GM12873 (cell line): ENCODE measurements around the gene PHLDB2.

Experiments used
- CTCF ChIP-seq: IDR thresholded peaks from 2 replicates; pipeline ENCODE4 v1.5.1; 2012; ENCODE audit warnings: low read depth, mild to moderate bottlenecking, moderate library complexity, low read length, control low read depth; ENCODE audit not compliant: insufficient read depth; ENCODE audit errors: missing control alignments

Gene PHLDB2

GRCh38 chr3:111980716-111981456, 121.8 kb downstream of the PHLDB2 start:
- TF ChIP-seq CTCF = no peak

GRCh38 chr3:111981457-111981763, 122.3 kb downstream of the PHLDB2 start:
- TF ChIP-seq CTCF = no peak

- TF ChIP-seq CTCF = no peak
Measured at GRCh38 chr3:111984636-111985298, 125.7 kb downstream of the PHLDB2 start.

- no peak for TF ChIP-seq CTCF
Measured at GRCh38 chr3:111986800-111987199, 127.7 kb downstream of the PHLDB2 start.

- peak; percentile 74 for TF ChIP-seq CTCF
Measured at GRCh38 chr3:111989061-111989678, 130.1 kb downstream of the PHLDB2 start.

- TF ChIP-seq CTCF = no peak
Measured at GRCh38 chr3:111993038-111993437, 134.0 kb downstream of the PHLDB2 start.

GRCh38 chr3:111998636-111999483, 139.8 kb downstream of the PHLDB2 start, which contains the start of gene TAGLN3:
TAGLN3 (plus strand) TSS chr3:111998922; CDS start chr3:111999423, 501 bp downstream.
- no peak for TF ChIP-seq CTCF
